ENCODE data around the gene CFAP43.

Gene CFAP43

DNA sequence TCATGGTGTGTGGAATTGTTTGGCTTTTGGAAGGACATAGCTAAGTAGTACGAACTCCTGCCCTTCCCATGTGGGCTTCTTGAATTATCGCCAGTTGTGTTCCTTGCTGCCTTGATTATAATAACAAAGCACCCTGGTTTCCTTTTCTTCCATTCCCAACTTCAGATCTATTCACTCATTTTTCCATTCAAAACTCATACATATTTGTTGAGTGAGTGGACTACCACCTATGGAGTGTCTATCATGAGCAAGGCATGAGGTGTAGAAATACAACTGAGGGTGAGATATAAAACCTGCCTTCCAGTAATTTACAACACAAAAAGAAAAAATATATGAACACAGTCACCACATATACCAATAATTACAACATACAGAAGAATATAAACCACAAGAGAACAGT, 141.6 kb downstream of the CFAP43 start:
- DNase-seq (ENCODE audit: low read depth) = no peak

DNA sequence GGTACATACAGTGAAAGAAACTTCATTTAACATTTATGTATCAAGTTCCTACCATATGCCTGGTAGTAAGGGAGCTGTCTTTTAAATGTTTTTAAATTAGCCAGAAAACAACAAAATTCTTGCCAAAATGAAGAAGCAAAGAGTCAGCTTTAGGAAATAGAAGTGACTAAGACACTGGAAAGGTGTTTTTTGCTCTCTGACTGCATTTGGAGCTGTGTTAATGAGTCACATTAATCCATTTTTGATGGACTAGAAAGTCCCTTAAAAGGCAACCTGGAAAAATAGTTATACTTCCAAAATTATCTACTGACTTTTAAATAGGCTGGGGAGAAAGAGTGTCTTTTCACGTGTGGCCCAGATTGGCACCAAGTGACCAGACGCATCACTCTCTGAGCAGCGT, 142.5 kb downstream of the CFAP43 start:
- no peak for DNase-seq (ENCODE audit: low read depth)

DNA sequence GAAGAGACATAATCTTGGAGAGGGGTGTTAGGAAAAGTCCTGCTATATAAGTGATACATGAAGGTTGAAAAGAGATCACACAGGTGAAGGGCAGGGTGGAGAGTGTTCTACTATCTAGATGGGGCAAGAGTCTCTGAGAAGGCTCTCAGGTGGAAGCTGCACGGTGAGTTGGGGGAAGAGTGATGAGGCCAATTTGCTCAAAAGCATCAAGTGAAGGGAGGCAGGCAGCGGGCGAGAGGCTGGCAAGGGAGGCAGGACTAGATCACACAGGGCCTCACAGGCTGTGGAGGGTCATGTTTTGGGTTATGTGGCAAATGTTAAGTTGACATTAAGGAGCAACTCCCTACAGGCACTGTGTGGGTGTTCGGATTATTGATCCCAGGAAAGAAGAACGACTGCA, 143.9 kb downstream of the CFAP43 start:
- DNase-seq (ENCODE audit: low read depth) = no peak

DNA sequence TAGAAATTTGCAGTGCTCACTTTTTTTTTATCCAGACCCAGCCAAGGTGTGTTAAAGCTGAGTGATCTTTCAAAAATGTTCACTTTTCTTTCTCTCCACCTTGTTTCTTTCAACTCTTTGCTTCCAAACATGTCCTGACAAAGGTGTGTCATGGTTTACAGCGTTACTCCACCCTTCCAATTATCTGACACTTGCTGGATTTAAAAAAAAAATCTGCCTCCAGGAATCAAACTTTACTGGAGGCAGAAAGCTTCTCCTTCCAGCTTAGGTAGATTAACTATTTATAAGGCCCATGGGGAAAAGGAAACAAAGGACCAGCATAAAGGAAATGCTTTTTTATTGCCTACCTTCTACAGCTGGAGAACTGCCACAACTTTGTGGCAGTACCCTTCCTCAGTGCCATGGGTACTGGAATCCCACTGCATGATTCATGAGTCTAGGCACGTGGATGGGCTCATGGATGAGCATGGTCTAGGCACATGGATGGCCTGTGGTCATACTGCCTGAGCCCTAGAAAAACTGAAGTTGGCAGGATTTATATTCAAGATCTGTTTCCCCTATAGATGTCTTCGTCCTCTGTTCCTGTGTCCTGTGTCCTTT, 146.3 kb downstream of the CFAP43 start, which contains the start of gene COL17A1:
COL17A1 (minus strand) TSS at position 80 of the 600 bp plus-strand sequence. CDS start 5,207 bp downstream, outside the sequence.
- no peak for DNase-seq (ENCODE audit: low read depth)

GRCh38 chr10:104084482-104085142, 147.6 kb downstream of the CFAP43 start:
- no peak for DNase-seq (ENCODE audit: low read depth)

DNA sequence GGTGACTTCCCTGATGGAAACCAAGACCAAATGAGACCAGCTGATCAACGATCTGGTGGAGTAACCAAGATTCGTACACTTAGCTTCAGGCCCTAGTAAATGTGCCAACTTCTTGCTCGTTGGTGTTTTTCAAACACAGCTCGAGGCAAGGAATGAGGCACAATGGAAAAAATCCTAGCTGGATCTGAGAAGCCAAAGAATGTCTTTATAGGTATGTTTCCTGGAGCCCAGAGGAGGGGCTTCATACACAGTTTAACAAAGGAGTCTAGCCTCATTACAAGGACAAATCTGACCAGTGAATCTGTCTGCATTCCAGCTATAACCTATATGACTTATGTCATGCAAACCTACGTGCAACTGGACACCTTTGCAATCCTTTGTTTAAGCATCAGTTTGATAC, 150.2 kb downstream of the CFAP43 start:
- DNase-seq (ENCODE audit: low read depth) = no peak

DNA sequence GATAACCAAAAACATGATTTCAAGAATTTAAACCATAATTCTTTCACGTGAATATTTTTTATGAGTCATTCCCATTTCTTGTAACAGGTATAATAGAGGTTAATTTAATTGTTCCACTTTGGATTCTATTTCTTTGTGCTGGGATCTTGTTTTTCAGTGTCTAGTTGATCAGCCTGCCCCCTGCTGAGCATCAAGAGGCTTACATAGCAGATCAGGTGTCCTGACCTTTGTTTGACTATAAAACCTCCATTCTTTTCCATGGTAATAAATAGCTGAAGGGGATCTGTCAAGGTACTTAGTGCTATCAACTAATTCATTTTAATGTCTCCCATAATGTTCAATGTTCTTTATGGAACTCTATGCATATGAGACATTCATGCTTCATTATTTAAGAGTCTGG, 151.4 kb downstream of the CFAP43 start:
- DNase-seq (ENCODE audit: low read depth) = no peak

Measured in stromal cell of bone marrow (primary cell).